ENCODE measurements around the gene RASSF3.
"Not testable (repeated sequence)": the region's sequence is repeated elsewhere in the genome, so short reads cannot be mapped to it uniquely, and the experiment has no call there.

Gene RASSF3

DNA sequence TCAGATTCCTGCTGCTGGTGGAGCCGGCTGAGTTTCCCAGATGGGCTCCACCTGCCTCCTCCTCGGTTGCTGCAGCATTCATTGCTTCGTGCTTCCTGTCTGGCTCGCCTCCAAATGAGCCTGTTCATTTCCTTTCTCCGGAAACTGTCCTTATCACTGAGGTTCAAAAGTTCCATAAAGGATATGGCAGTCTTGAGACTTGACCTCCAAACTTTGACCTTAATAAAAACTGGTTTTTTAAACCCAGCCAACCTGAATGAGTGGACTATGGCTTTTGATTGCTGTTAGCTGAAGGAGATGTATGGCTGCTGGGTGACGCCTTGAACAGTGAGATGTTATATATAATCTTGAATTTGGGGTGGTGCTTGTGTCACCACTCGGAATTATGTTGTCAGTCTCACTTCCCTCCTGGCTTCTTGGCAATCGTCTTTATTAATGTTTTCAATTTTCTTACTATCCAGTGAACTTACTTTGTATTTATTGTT is 62.7 kb downstream of the RASSF3 start:
- peak; percentile 78 to 90 for DNase-seq

DNA sequence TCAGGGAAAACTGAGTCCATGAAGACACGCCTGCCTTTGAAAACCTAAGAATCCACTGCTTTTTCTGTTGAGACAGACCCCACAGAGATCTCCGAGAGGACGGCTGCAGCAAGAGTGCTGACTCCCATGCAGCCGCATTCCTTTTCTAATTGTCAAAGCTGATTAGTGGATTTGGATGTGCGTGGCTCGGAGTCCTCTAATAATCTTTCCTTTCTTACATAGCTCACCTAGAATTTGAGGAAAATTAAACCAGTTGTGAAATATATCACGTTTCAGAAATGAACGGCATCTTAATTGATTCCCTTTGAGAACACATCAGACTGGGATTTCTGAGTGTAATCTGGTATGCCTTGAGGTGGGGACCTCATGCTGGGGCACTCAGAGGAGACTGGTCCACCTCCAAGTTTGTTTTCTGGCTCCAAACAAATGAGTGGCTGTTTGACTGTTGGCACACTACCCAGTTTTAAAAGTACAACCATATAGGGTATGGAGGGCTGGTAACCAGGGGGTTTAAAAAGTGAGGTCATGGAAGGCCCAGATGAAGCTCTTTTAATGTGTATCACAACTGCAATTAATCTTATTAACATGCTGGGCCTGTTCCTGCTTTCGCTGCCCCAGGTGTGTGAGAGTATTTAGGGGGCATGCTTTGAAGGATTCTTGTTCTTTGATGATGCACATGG is 63.3 kb downstream of the RASSF3 start:
- no peak for DNase-seq

DNA sequence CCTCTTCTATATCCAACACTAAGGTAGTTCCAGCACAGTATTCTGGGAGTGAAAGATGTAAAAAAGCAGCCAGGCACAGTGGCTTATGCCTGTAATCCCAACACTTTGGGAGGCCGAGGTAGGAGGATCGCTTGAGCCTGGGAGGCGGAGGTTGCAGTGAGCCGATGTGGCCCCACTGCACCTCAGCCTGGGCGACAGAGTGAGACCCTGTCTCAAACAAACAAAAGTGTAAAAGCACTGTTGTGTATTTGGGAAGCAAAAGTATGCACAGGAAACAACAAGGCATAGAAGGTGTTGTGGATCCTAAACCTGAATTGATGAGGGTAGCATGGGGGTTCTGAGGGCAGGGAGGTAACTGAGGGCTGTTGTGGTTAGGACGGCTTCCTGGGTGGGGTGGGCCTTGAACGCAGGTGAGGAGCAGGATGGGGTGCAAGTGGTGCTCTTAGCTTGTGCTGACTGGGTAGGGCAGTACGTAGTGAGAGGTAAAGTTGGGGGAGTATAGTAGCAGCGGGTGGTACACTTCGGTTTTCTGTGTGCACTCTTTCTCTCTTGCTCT is 64.2 kb downstream of the RASSF3 start:
- no peak for DNase-seq

DNA sequence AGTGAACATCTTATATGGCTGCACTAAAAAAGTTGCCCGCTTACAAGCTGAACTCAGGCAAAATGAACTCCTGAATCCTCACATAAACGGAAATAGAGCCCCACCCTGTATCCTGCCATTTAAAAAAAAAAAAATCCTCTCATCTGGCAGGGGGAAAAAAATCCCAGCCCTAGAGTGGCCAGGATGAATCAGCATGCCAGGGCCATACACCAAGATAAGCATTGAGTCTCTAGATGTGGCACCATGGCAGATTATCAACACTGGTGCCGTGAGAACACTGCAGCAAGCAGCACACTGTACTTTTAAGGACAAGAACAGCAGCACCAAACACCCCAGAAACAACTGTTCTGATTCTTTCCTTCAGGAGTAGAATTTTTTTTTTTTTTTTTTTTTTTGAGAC is 65.5 kb downstream of the RASSF3 start:
- no peak for DNase-seq

DNA sequence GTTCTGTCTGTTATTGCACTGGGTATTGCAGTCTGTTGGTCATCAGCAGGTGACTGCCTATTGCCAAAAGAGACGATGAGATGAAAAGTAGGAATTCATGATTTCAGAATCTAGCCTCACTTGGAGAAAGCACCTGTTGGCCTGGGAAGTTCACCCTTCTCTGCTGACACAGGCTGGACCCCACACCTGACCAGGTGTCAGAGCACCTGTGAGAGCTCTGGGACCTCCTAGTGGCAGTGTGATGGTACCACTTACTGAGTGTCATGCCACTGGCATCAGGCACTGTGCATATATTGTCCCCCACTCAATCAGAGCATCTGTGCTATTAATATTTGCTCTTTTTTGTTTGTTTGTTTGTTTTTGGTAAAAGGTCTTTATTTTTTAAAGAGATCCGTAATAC is 68.0 kb downstream of the RASSF3 start:
- DNase-seq = no peak

DNA sequence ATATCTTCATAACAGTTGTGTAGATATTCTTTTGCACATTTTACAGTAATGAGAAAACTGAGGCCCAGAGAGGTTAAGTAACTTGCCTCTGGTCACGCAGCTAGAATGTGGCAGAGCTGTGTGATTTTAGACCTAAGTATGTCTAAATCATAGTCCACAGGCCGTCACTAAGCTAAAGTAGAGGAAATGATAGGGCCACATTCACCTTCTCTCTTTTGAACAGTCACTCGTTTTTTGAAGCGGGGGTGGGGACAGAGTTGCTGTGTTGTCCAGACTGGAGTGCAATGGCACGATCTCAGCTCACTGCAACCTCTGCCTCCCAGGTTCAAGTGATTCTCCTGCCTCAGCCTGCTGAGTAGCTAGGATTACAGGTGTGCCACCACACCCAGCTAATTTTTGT is 68.5 kb downstream of the RASSF3 start:
- no peak for DNase-seq

DNA sequence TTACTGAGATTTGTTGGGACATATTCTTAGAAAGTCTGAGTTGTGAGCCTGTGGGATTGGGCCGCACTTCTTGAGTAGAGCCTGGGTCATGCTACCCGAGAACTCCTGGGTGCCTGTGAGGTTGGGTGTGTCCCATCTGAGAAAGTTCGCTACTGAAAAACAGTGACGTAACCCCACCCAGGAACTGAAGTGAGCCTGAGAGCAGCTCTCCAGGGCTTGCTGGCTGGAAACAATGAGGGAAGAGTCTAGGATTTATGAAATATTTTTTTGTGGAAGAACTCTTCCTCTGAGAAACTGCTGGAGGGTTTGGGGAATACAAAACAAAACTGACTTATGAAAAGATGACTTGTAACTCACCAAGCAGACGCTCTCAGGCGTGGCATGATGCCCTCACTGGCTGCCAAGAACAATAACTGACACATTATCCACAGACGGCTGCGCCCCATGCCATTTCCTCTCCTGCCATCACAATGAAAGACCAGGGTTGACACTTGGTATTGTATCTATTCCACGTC is 69.2 kb downstream of the RASSF3 start:
- DNase-seq = peak; percentile 43 to 61

DNA sequence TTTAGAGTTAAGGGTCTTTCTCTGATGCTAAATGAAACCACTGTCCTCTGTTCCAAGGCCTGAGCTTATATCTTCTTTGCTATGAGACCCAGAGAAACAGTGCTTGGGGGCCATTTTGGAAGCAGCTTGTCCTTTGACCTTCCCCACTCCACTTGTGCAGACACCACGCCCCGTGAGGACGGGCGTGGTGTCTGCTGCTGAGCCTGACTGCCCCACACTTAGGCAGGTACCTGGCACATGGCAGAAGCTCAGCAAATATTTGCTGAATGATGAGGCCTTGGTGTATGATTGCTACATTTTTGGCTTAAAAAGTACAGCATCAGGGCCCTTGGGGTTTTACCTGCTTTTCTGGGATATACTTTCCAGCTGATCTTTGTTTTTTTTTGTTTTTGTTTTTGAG is 69.9 kb downstream of the RASSF3 start:
- peak; percentile 36 to 49 for DNase-seq

DNA sequence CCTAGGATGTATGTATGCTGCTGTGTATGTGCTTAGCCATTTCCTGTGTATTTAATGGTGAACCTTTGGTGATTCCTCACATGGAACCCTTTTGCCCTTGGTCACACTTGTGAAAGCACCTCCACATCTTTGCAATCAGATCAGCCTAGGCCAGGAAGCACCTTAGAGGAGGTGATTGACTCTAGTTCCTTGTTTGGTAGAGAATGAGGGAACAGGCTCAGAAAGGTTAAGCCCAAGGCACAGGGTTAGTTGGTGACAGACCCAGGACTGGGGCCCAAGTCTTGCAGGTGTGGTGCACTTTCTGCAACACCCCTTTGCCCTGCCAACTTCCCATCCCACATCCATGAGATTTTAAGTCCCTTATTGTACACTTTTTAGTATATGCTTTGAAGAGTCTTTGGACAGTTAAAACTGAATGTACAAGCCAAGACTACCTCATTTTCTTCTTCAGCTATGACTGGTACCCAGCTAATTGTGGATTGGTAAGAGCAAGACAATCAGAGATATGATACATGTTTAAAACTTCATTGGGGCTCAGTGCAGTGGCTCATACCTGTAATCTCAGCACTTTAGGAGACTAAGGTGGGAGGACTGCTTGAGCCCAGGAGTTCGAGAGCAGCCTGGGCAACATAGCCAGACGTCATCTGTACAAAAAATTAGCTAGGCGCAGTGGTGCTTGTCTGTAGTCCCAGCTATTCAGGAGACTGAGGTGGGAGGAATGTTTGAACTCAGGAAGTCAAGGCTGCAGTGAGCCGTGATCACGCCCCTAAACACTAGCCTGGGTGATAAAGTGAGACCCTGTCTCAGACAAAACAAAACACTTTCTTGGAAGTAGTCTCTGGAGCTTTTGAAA is 71.1 kb downstream of the RASSF3 start:
- no peak for DNase-seq

DNA sequence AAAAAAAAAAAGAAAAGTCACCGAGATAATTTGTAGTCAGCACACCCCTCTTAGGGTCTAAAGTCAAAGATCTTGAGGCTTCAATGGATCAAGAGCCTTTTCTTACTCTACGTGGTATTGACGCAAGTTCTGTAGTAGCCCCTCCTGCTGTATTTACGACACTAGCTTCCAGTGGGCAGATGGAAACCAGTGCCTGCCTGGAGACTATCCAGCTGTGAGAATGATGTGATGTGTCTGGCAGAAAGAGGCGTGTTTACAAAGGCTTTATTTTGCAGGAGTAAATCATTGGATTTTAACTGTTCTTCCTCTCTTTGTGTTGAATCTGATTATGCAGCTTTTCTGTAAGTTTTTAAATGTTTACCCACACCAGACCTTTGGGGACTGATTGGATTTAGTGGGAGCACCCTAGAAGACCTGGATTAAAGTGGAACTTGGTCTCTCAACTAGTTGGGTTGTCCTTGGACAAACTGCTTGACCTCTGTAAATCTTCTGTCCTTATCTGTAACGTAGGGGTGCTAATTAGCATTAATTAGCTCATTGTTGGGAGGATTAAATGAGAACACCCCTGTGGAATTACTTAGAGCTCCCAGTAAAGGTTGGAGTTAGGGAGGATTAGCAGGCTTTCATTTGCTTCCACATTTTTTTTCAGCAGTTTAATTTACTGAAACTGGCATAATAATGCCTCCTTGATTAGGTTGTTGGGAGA is 72.4 kb downstream of the RASSF3 start:
- peak in 1 of 2 experiments; percentile 59 for DNase-seq

DNA sequence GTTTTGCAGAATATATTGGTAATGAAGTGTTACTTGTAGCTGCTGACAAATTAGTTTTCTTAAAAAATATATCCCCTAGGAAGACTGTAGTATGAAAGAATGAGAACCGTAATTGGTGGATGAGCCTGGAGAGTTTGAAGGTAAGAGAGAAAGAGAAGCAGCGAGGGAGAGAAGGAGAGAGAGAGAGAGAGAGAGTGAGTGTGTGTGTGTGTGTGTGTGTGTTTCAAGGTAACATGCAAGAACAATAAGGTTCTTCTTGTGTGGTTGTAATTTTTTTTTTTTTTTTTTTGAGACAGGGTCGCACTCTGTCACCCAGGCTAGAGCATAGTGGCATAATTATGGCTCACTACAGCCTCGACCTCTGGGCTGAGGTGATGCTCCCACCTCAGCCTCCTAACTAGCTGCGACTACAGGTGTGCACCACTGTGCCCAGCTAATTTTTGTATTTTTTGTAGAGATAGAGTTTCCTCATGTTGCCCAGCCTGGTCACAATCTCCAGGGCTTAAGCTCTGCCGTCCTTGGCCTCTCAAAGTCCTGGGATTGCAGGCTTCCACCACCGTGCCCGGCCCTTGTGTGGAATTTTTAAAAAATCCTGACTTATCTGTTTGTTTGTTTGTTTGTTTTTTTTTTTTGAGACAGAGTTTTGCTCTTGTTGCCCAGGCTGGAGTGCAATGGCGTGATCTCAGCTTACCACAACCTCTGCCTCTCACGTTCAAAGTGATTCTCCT is 73.7 kb downstream of the RASSF3 start:
- no peak for DNase-seq

DNA sequence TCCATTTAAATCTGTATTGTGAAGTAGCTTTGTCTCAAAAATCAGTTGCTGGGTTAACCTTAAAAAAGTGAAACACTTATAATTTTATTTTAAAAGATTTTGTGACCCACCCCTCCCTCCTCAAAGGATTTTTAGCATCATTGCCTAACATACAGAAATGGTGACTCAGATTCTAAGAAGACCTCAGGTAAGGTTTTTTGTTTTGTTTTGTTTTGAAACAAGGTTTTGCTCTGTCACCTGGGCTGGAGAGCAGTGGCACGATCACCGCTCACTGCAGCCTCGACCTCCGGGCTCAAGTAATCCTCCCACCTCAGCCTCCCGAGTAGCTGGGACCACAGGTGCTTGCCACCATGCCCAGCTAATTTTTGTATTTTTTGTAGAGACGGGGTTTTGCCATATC is 74.8 kb downstream of the RASSF3 start:
- DNase-seq = no peak

DNA sequence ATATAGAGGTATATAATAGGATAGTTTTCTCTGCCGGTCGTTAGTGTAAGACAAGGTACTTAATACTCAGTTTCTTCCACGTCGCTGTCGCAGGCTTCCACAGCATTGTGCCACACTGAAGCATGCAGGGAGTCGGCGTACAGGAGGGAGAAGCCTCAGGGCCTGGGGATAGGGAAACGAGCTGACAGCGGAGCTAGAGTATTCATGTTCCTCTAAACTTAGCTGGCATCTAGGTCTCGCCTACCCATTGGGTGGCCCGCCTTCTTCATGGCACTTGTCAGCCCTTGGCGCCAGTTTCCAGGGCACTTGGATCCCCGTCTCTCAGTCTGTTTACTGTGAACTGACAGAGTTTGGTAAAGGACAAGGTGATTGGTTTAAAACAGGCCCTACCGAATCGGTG is 75.3 kb downstream of the RASSF3 start:
- no peak for DNase-seq

DNA sequence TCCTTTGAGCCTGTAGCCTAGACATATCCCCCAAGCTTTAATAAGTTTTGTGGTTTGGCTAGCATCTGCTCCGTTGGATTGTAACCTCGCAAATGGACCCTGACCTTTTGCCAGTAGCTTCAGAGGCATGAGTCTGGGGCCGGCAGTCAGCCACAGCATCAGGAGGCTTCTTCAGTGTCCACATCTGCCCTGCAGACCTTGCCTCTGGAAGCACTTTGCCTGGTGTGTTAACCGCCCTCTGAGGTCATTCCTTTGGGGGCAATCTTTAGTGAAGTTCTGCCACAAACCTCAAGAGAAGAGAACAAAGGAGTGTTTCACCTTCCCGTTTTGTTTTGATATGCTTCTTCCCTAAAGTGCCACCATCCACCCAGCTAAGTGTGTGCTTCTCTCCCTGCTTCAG is 77.5 kb downstream of the RASSF3 start:
- no peak for DNase-seq

DNA sequence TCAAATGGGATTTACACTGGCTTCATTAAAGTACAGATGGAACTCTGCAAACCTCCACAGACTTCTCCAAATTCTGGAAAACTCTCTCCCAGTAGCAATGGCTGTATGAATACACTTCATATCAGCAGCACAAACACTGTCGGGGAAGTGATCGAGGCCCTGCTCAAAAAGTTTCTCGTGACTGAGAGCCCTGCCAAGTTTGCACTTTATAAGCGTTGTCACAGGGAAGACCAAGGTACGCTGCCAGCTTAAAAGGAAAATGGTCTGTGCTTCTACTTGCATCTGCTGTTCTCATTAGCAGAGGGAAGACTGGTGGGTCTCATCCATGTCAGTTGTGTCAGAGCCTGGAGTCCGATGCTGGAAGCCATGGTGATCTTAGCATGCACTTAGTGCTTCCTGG is 77.9 kb downstream of the RASSF3 start:
- DNase-seq = no peak

DNA sequence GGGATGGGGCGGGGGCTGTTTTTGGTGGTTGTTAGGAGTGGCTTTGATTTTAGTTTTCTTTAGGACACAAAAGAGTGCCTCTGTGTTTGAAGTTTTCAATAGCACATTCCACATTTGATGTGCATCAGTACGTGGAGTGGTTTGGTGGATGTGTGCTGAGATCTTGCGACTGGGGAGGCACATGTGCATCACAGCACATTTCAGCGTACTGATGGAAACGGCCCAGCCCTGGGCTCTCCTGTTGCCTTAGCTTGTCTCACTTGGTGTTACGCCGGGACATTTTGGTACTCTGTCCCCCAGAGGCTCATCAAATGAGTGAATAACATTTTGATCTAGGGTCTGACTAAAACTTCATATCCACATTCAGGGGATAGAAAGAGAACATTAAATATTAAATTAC is 78.4 kb downstream of the RASSF3 start:
- no peak for DNase-seq

DNA sequence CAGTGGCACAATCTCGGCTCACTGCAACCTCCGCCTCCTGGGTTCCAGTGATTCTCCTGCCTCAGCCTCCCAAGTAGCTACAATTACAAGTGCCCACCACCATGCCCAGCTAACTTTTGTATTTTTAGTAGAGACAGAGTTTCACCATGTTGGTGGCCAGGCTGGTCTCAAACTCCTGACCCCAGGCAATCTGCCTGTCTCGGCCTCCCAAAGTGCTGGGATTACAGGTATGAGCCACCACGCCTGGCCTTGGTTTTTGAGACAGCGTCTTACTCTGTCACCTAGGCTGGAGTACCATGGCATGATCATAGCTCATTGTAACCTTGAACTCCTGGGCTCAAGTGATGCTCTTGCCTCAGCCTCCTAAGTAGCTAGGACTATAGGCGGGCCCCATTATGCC is 79.9 kb downstream of the RASSF3 start:
- not testable (repeated sequence) for DNase-seq

DNA sequence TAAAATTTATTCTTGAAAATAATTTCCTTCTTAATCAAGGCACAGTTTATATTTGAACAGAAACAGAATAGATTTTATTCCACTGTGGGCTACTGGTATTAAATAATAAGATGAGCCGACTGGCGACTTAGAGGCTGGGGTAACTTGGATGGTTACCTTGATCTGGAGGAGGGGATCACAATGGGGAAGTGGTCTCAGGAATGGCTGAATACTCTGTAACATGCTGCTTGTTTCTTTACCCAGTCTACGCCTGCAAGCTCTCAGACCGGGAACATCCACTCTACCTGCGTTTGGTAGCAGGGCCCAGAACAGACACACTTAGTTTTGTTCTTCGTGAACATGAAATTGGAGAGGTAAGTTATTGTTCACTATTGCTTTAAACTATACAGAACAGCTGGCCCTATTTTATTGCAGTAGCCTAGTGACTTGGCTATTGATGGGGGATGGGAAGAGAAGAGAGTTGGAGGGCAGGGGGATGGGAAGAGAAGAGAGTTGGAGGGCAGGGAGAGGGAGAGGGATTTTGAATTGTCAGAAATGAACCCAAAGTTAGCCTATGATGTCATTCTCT is 81.0 kb downstream of the RASSF3 start:
- DNase-seq = no peak

DNA sequence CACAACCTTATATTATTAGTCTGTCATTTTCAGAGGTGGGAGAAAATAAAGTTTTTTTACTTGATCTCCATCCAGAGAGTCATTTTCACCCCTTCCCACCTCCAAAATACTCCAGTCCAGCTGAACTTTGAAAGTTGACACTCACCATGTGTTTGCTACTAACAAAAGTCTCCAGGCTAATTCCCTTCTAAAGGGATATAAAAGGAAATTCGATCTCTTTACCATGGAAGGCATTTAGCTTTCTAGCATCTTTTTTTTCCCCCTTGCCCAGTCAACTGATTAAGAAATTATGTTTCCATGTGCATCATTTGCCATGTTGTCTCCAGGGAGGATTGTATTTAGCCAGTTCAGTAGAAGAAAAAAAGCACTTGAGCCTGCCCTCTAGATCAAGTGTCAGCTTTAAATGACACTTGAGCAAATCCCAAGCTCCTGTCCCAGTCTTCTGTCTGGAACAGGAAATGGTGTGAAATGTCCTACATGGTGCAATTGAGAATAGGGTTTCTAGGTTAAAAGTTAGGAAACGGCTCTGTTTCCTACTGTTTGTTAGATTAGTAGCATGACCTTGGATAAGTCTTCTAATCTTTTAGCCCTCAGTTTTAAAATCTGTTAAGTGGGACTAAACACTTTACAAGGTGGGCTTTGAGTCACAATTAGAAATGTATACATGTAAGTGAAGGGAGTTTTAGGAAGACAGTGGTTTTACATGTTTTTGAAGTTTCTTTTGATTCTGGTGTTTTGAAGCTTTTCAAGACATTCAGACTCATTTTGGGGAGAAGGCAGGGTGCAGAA is 81.7 kb downstream of the RASSF3 start:
- DNase-seq = no peak

DNA sequence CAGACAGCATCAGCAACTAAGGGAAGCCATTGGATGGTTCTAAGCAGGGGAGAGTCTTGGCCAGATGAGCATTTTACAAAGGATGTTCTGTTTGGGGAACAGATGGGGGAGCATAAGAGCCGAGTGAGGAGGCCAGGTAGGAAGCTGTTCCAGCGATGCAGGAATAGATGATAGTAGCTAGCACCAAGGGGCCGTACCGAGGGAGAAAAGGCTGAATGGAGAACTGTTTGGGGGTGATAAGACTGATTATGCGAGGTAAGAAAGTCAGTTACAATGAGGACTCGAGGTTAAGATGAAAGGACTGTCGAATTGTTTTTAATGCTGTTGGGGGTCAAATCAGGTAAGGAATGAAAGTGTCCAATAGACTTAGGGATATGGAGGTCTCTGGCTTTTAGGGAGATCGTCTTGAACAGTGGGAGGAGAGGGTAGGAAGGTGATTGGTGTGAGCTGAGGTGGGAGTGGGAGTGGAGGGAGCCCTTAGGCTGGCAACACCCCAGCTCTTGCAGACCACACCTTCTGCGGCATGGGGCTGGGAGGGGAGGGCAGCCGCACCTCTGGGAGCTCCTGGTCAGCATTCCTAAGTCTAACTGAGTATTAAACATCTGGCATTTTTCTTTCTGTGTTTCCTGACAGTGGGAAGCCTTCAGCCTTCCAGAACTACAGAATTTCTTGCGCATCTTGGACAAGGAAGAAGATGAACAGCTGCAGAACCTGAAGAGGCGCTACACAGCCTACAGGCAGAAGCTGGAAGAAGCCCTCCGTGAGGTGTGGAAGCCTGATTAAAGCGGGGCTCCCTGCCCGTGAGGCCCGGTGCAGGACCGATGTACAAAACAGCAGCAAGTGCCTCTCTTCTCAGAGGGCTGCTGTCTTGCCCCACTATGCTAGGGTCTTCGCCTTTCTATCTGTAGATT is 84.1 kb downstream of the RASSF3 start:
- DNase-seq = no peak

All from SHP77 (cell line).